Heart left ventricle (tissue), 16 donors: ENCODE measurements around the gene CCNL1. TPM values are rescaled to one million over a fixed set of nuclear protein-coding genes. Genes with fewer than 3 reads are reported as not detected.
"Not testable (repeated sequence)": the region's sequence is repeated elsewhere in the genome, so short reads cannot be mapped to it uniquely, and the experiment has no call there.

Experiments
- ATAC-seq, 4 donors: fragments of 200-7000 bp; cut with Tn5 transposase; one replicate each; pipeline ENCODE4 v1.9.1; 2020 to 2022; ENCODE audit warnings: moderate library complexity in 4 of 4, mild to moderate bottlenecking in 3 of 4, moderate number of reproducible peaks in 1 of 4
- DNase-seq, 5 donors: peaks; one replicate each; pipeline ENCODE4 v3.0.0-alpha.2; 2020
- H3K27ac ChIP-seq, 12 donors: fragments of 200-600 bp; sonication (generic) in 4 of 12; one replicate each; pipeline versions ENCODE4 v1.5.0 to v1.8.0; 2016 to 2022; ENCODE audit warnings: mild to moderate bottlenecking in 2 of 12
- H3K27me3 ChIP-seq, 9 donors: fragments of 200-600 bp; sonication (generic) in 2 of 9; one replicate each; pipeline versions ENCODE4 v1.5.1 to v1.8.0; 2016 to 2022; ENCODE audit warnings: mild to moderate bottlenecking in 3 of 9
- H3K36me3 ChIP-seq, 9 donors: fragments of 200-600 bp; sonication (generic) in 2 of 9; one replicate each; pipeline versions ENCODE4 v1.5.0 to v1.8.0; 2018 to 2022; ENCODE audit warnings: mild to moderate bottlenecking in 2 of 9
- H3K4me1 ChIP-seq, 12 donors: fragments of 200-600 bp; sonication (generic) in 4 of 12; one replicate each; pipeline versions ENCODE4 v1.5.0 to v1.8.0; 2016 to 2022; ENCODE audit warnings: mild to moderate bottlenecking in 3 of 12
- H3K4me3 ChIP-seq, 12 donors: fragments of 200-600 bp; sonication (generic) in 4 of 12; one replicate each; pipeline versions ENCODE4 v1.5.0 to v1.8.0; 2017 to 2022; ENCODE audit warnings: mild to moderate bottlenecking in 9 of 12, moderate library complexity in 4 of 12
- H3K9me3 ChIP-seq, 12 donors: fragments of 200-600 bp; sonication (generic) in 4 of 12; one replicate each; pipeline versions ENCODE4 v1.5.0 to v1.8.0; 2016 to 2022; ENCODE audit warnings: mild to moderate bottlenecking in 1 of 12
- POLR2A ChIP-seq, 2 donors: fragments of 450-650 bp; IDR thresholded peaks; one replicate each; pipeline ENCODE4 v1.6.1; 2017; ENCODE audit warnings: antibody characterized with exemption in 2 of 2, mild to moderate bottlenecking in 2 of 2, moderate library complexity in 2 of 2
- WGBS, 4 donors: extraction: QIAGEN DNeasy Blood & Tissue Kit in 2 of 4; methylation state at CpG; one replicate each; pipeline versions ENCODE4 v1.1.5 to v1.1.7; 2013 to 2018; 5-methylcytosine and 5-hydroxymethylcytosine counted together
- intact Hi-C, 10 donors: fragments of 100-400 bp; cut with DNase I; formaldehyde crosslinking; loops; one replicate each; pipeline versions ENCODE4 v1.11.1 to v1.14.2; 2022
- polyA plus RNA-seq, 2 donors: library from polyadenylated mRNA; stranded (reverse); fragments of 200-250 nt; gene quantifications; one replicate each; pipeline ENCODE4 v1.2.3, GENCODE V29; 2013
- total RNA-seq, 9 donors: library from RNA; depleted of rRNA in 2 of 9; stranded (reverse); fragments of >200 nt in 2 of 9; fragmentation: NEBNext Ultra II Directional in 3 of 9; extraction: Animal tissue kit (Norgen Biotek cat#: 25700) in 3 of 9; gene quantifications; one replicate each; pipeline versions ENCODE4 v1.1.0 to v1.2.4, GENCODE V29; 2016 to 2023
- TF ChIP-seq, protein P1 (sequence below), 12 donors: fragments of 200-600 bp; sonication (generic) in 4 of 12; IDR thresholded peaks; one replicate each; pipeline versions ENCODE4 v1.5.0 to v1.8.0; 2018 to 2022; ENCODE audit warnings: antibody characterized with exemption in 12 of 12, mild to moderate bottlenecking in 5 of 12
- donor health status: ischemic (EF 13 %, LVEDD 7.1; RV severe dilation, severe dysfunction).
- donor health status: healthy with polysubstance abuse.
- donor health status: DM: no; HTN: yes; CAD: no.
- donor health status: DM: no; HTN: no; CAD: no.
- donor health status: ischemic (EF 25% LVEDD 6.9; RV normal size, moderate dysfunction).
- donor health status: ischemic (EF 25% LVEDD 5.7; RV mildly dilated, moderate dysfunction).
- donor health status: healthy.
- donor health status: DM: yes; HTN: yes; CAD: no.
- donor health status: ischemic (EF 35%, LVEDD 5.7; RV mildly dilated, moderate dysfunction).
- donor health status: nonischemic (EF 11% LVEDD 7.7; RV severe dilation, severe dysfunction).
- donor health status: DM: yes; HTN: yes; CAD: no.
- donor health status: PGD.
- donor health status: ischemic (EF 29% LVEDD 5.4; RV normal size, mild dysfunction).
- donor health status: nonischemic (EF 23%, LVEDD 6.1; RV moderate dilation, normal function).

Gene CCNL1
- total and polyA plus RNA-seq, 11 donors = 15.5 to 66.7 (median 25.3) TPM

DNA sequence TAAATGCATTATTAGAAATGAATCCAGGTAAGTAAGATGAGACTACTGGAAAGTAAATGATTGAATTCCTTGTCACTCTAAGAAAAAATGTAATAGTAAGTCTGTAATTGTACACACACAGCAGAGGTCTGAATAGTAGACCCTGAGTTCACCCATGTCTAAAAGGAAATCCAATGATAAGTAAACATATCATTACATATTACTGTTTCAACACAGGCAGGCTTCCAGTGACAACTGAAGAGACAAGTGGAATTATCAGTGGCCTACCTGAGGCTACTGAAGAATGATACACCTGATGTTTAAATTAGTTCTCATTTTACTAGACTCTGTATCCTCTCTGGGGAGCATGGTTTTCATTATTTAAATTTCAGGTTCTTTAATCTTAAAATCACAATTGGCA is 6.2 kb upstream of the CCNL1 start:
- TF ChIP-seq POLR2A (IDR thresholded peaks at IDR 0.05) = no peak
- TF ChIP-seq, protein P1, sequence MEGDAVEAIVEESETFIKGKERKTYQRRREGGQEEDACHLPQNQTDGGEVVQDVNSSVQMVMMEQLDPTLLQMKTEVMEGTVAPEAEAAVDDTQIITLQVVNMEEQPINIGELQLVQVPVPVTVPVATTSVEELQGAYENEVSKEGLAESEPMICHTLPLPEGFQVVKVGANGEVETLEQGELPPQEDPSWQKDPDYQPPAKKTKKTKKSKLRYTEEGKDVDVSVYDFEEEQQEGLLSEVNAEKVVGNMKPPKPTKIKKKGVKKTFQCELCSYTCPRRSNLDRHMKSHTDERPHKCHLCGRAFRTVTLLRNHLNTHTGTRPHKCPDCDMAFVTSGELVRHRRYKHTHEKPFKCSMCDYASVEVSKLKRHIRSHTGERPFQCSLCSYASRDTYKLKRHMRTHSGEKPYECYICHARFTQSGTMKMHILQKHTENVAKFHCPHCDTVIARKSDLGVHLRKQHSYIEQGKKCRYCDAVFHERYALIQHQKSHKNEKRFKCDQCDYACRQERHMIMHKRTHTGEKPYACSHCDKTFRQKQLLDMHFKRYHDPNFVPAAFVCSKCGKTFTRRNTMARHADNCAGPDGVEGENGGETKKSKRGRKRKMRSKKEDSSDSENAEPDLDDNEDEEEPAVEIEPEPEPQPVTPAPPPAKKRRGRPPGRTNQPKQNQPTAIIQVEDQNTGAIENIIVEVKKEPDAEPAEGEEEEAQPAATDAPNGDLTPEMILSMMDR (IDR thresholded peaks at IDR 0.05) = no peak
- H3K4me1 ChIP-seq = peaks cover 0 to 23% (median 7%) of the 10 kb centered on the region in 12 donors
- no peaks in the 10 kb centered on the region for H3K36me3 ChIP-seq
- no peak for ATAC-seq
- no peaks in the 10 kb centered on the region for H3K9me3 ChIP-seq
- no peak overlapping the region for H3K27ac ChIP-seq
- DNase-seq = no peak
- H3K27me3 ChIP-seq = no peaks in the 10 kb centered on the region
- intact Hi-C loops = loop anchor here in 1 of 10 donors (10.0 kb wide), 1 partner anchor 79 kb away; no protein-coding TSS in a partner anchor
- no peak overlapping the region for H3K4me3 ChIP-seq

- TF ChIP-seq, protein P1 (IDR thresholded peaks at IDR 0.05) = no peak
- TF ChIP-seq POLR2A (IDR thresholded peaks at IDR 0.05) = no peak
- DNase-seq (no peak), ATAC-seq (no peak)
- intact Hi-C loops = loop anchor here in 1 of 10 donors (10.0 kb wide), 1 partner anchor 81 kb away; no protein-coding TSS in a partner anchor
- H3K9me3 ChIP-seq = no peaks in the 10 kb centered on the region
- no peaks in the 10 kb centered on the region for H3K27me3 ChIP-seq
- H3K4me1 ChIP-seq = peaks cover 0 to 32% (median 15%) of the 10 kb centered on the region in 12 donors
- peaks cover 2 to 7% (median 4%) of the 10 kb centered on the region in 9 donors for H3K36me3 ChIP-seq
- 88 to 93% (median 90%) methylated on average over 19 of the region's 19 CpGs for WGBS, 4 donors
- no peak overlapping the region for H3K27ac ChIP-seq
- no peak overlapping the region for H3K4me3 ChIP-seq
Observed at GRCh38 chr3:157163217-157163953, 3.4 kb upstream of the CCNL1 start.

DNA sequence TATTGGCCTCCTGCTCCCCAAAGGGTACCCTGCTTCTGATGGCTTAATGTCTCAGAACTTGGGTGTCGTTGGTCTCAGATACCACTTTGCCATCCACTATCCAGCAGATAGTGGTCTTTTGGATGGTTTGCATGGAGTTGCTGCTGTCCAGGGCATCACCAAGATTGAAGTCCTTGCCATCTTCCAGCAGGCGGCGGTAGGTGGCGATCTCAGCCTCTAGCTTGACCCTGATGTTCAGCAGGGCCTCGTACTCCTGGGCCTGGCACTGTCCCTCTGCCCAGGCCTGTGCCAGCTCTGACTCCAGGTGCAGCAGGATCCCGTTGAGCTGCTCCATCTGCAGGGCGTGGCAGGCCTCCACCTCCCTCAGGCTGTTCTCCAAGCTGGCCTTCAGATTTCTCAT is 2.7 kb upstream of the CCNL1 start:
- TF ChIP-seq, protein P1 (IDR thresholded peaks at IDR 0.05) = peak in 1 of 12 donors; percentile 8
- H3K27me3 ChIP-seq, ATAC-seq, H3K9me3 ChIP-seq, H3K27ac ChIP-seq, DNase-seq, H3K4me3 ChIP-seq: not testable (repeated sequence)
- Histone ChIP-seq H3K4me1 (peaks cover 4 to 39% (median 22%) of the 10 kb centered on the region in 12 donors), H3K36me3 (peaks cover 3 to 14% (median 12%) of the 10 kb centered on the region in 9 donors)
- intact Hi-C loops = loop anchor here in 1 of 10 donors (10.0 kb wide), 1 partner anchor 82 kb away; no protein-coding TSS in a partner anchor
- WGBS, 4 donors = 79 to 86% (median 82%) methylated on average over 7 of the region's 7 CpGs

- TF ChIP-seq, protein P1 (IDR thresholded peaks at IDR 0.05) = no peak
- no peak for TF ChIP-seq POLR2A (IDR thresholded peaks at IDR 0.05)
- WGBS, 4 donors = 6 to 11% (median 9%) methylated on average over 16 to 22 of the region's 22 CpGs
Observed at GRCh38 chr3:157160658-157161424, 894 bp upstream of the CCNL1 start.

More at GRCh38 chr3:157160658-157161424, 894 bp upstream of the CCNL1 start:
- ATAC-seq (peak; percentile 78 to 85 (median 81)), DNase-seq (peak; percentile 82 to 91 (median 88))
- H3K9me3 ChIP-seq = no peaks in the 10 kb centered on the region
- peaks cover 3 to 32% (median 29%) of the 10 kb centered on the region in 9 donors for H3K36me3 ChIP-seq
- intact Hi-C loops = loop anchor here (1.0 to 10.0 kb wide), 4 partner anchors 13 to 84 kb away; no protein-coding TSS in a partner anchor
- H3K4me1 ChIP-seq = peaks cover 18 to 57% (median 40%) of the 10 kb centered on the region in 12 donors
- H3K4me3 ChIP-seq = peak overlapping the region; percentile 79 to 100 (median 96)
- no peaks in the 10 kb centered on the region for H3K27me3 ChIP-seq
- H3K27ac ChIP-seq = peak overlapping the region; percentile 96 to 100 (median 99)
